HG02943 (cell line): ENCODE measurements around the gene LRIG3.
"Not testable (repeated sequence)": the region's sequence is repeated elsewhere in the genome, so short reads cannot be mapped to it uniquely, and the experiment has no call there.

ENCODE experiments used
- ATAC-seq: cut with Tn5 transposase; IDR thresholded peaks from one replicate; pipeline ENCODE4 v1.9.1; 2021; ENCODE audit warnings: mild to moderate bottlenecking, low read depth, moderate library complexity; ENCODE audit not compliant: unreplicated experiment

Gene LRIG3

GRCh38 chr12:58920102-58920960 is at the start of gene LRIG3:
Gene LRIG3 (minus strand): TSS chr12:58920504. CDS start chr12:58920235, 269 bp downstream.
- ATAC-seq, result peak; percentile 87

- ATAC-seq, result no peak
Observed at GRCh38 chr12:58969237-58969636, 48.9 kb upstream of the LRIG3 start.

- no peak for ATAC-seq
Observed at GRCh38 chr12:58967561-58967960, 47.3 kb upstream of the LRIG3 start.

- ATAC-seq, result no peak
Observed at GRCh38 chr12:58966939-58967338, 46.6 kb upstream of the LRIG3 start.

- no peak for ATAC-seq
Observed at GRCh38 chr12:58965568-58965967, 45.3 kb upstream of the LRIG3 start.

GRCh38 chr12:58963844-58964243 is 43.5 kb upstream of the LRIG3 start:
- ATAC-seq, result no peak

GRCh38 chr12:58961906-58962305 is 41.6 kb upstream of the LRIG3 start:
- ATAC-seq, result no peak

GRCh38 chr12:58961166-58961565 is 40.9 kb upstream of the LRIG3 start:
- ATAC-seq, result no peak

- ATAC-seq, result no peak
Observed at GRCh38 chr12:58959639-58960300, 39.5 kb upstream of the LRIG3 start.

- no peak for ATAC-seq
Observed at GRCh38 chr12:58957298-58957697, 37.0 kb upstream of the LRIG3 start.

GRCh38 chr12:58955849-58956248 is 35.5 kb upstream of the LRIG3 start:
- no peak for ATAC-seq

GRCh38 chr12:58954002-58954401 is 33.7 kb upstream of the LRIG3 start:
- ATAC-seq, result no peak

GRCh38 chr12:58950739-58951100 is 30.4 kb upstream of the LRIG3 start:
- no peak for ATAC-seq

GRCh38 chr12:58949954-58950738 is 29.8 kb upstream of the LRIG3 start:
- not testable (repeated sequence) for ATAC-seq

- no peak for ATAC-seq
Observed at GRCh38 chr12:58943079-58943478, 22.8 kb upstream of the LRIG3 start.

- ATAC-seq, result no peak
Observed at GRCh38 chr12:58942345-58942744, 22.0 kb upstream of the LRIG3 start.

- ATAC-seq, result no peak
Observed at GRCh38 chr12:58939399-58940100, 19.2 kb upstream of the LRIG3 start.

GRCh38 chr12:58938440-58938839 is 18.1 kb upstream of the LRIG3 start:
- no peak for ATAC-seq

- no peak for ATAC-seq
Observed at GRCh38 chr12:58934528-58934927, 14.2 kb upstream of the LRIG3 start.

- ATAC-seq, result no peak
Observed at GRCh38 chr12:58932806-58933681, 12.7 kb upstream of the LRIG3 start.
